Spleen (tissue), 11 donors: ENCODE data around the gene ZC3H6. TPM values are rescaled to one million over a fixed set of nuclear protein-coding genes. Genes with fewer than 3 reads are reported as not detected.

Source experiments
- DNase-seq: peaks from one replicate; pipeline ENCODE4 v3.0.0-alpha.2; 2020
- H3K27ac ChIP-seq, 8 donors: fragments of 200-600 bp; sonication (generic) in 7 of 8; 1 replicate in 4 of 8; 2 replicates in 4 of 8; pipeline versions ENCODE4 v1.5.0 to v1.8.0; 2016 to 2021; ENCODE audit warnings: inconsistent platforms in 4 of 8, mild to moderate bottlenecking in 4 of 8, moderate library complexity in 1 of 8
- H3K27me3 ChIP-seq, 7 donors: fragments of 200-600 bp; sonication (generic) in 6 of 7; replicated peaks in 1 of 7; 1 replicate in 4 of 7; 2 replicates in 3 of 7; pipeline versions ENCODE4 v1.5.0 to v1.8.0; 2016 to 2021; ENCODE audit warnings: inconsistent platforms in 3 of 7, mild to moderate bottlenecking in 1 of 7
- H3K36me3 ChIP-seq, 6 donors: fragments of 200-600 bp; sonication (generic) in 5 of 6; 1 replicate in 4 of 6; 2 replicates in 2 of 6; pipeline versions ENCODE4 v1.5.0 to v1.8.0; 2016 to 2021; ENCODE audit warnings: inconsistent platforms in 2 of 6
- H3K4me1 ChIP-seq, 6 donors: fragments of 200-600 bp; sonication (generic) in 5 of 6; 1 replicate in 3 of 6; 2 replicates in 3 of 6; pipeline versions ENCODE4 v1.5.0 to v1.8.0; 2016 to 2021; ENCODE audit warnings: inconsistent platforms in 3 of 6
- H3K4me3 ChIP-seq, 8 donors: fragments of 200-600 bp; sonication (generic) in 7 of 8; 1 replicate in 4 of 8; 2 replicates in 4 of 8; pipeline versions ENCODE4 v1.5.0 to v1.8.0; 2016 to 2021; ENCODE audit warnings: inconsistent platforms in 4 of 8, mild to moderate bottlenecking in 4 of 8, moderate library complexity in 2 of 8
- H3K9me3 ChIP-seq, 8 donors: fragments of 200-600 bp; sonication (generic) in 7 of 8; 1 replicate in 4 of 8; 2 replicates in 4 of 8; pipeline versions ENCODE4 v1.5.0 to v1.8.0; 2016 to 2021; ENCODE audit warnings: inconsistent platforms in 4 of 8
- POLR2A ChIP-seq, 3 donors: fragments of 450-650 bp; IDR thresholded peaks; one replicate each; pipeline ENCODE4 v1.5.1; 2017; ENCODE audit warnings: antibody characterized with exemption in 3 of 3, mild to moderate bottlenecking in 1 of 3
- POLR2AphosphoS5 ChIP-seq, 3 donors: sonication (generic); formaldehyde crosslinking; IDR thresholded peaks; one replicate each; pipeline ENCODE4 v1.5.1; 2017; ENCODE audit warnings: antibody characterized with exemption in 3 of 3
- WGBS, 5 donors: extraction: QIAGEN DNeasy Blood & Tissue Kit in 3 of 5; methylation state at CpG; one replicate each; pipeline versions ENCODE4 v1.1.5 to v1.1.7; 2013 to 2018; 5-methylcytosine and 5-hydroxymethylcytosine counted together
- intact Hi-C: fragments of 100-400 bp; cut with DNase I; formaldehyde crosslinking; loops from one replicate; pipeline ENCODE4 v1.15.0; 2023; ENCODE audit warnings: low total_unique reads
- polyA plus RNA-seq, 3 donors: library from polyadenylated mRNA; stranded (reverse); fragments of 200-250 nt; gene quantifications; one replicate each; pipeline ENCODE4 v1.2.1, GENCODE V29; 2013
- total RNA-seq, 7 donors: library from RNA; depleted of rRNA in 3 of 7; stranded (reverse); fragments of >200 nt in 3 of 7; fragmentation: NEBNext Ultra II Directional in 4 of 7; extraction: Animal tissue kit (Norgen Biotek cat#: 25700) in 4 of 7; gene quantifications; one replicate each; pipeline versions ENCODE4 v1.1.0 to v1.2.1, GENCODE V29; 2016 to 2021
- TF ChIP-seq, protein P1 (sequence below), 11 experiments: fragments of 200-600 bp in 7 of 11; fragments of 450-650 bp in 4 of 11; sonication (generic) in 4 of 11; IDR thresholded peaks in 8 of 11; conservative IDR thresholded peaks in 3 of 11; 1 replicate in 7 of 11; 2 replicates in 4 of 11; pipeline versions ENCODE4 v1.4.0 to v1.8.0; 2016 to 2021; ENCODE audit warnings: antibody characterized with exemption in 11 of 11, inconsistent platforms in 4 of 11, mild to moderate bottlenecking in 1 of 11
- donor health status: healthy with polysubstance abuse.
- donor health status: DM: no; HTN: no; CAD: no; lungs with moderate emphysema.
- donor health status: DM: no; HTN: no; CAD: no.
- donor health status: Bipolar disorder and iron deficiency.
- donor health status: healthy.
- donor health status: DM: no; HTN: no; CAD: no.
- donor health status: DM: yes; HTN: yes; CAD: no.

ZC3H6 gene
- total and polyA plus RNA-seq, 10 donors = 1.9 to 28.9 (median 14.7) TPM

DNA sequence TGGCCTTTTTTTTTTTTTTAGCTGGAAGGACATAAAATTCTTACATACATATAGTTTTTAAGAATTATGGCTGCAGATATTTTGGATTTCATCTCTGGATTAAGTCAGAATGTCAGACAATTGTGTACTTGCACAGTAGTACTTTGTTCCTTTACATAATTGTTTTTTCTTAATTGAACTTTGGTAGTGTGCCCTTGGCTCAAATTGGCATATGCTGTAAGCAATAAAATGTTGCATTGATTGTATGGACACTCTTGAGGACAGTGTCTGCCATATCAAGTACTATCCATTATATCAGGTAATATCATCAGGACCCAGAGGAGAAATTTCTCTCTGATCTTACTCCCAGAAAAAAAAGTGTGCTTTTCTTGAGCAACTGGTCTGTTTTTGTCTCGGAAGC lies 15.3 kb downstream of the ZC3H6 start:
- H3K9me3 ChIP-seq = no peaks in the 10 kb centered on the region
- H3K36me3 ChIP-seq = no peaks in the 10 kb centered on the region
- intact Hi-C loops = no loop called here
- WGBS, 5 donors = 42 to 95% (median 67%) methylated on average over 1 of the region's 1 CpG
- TF ChIP-seq, protein P1, sequence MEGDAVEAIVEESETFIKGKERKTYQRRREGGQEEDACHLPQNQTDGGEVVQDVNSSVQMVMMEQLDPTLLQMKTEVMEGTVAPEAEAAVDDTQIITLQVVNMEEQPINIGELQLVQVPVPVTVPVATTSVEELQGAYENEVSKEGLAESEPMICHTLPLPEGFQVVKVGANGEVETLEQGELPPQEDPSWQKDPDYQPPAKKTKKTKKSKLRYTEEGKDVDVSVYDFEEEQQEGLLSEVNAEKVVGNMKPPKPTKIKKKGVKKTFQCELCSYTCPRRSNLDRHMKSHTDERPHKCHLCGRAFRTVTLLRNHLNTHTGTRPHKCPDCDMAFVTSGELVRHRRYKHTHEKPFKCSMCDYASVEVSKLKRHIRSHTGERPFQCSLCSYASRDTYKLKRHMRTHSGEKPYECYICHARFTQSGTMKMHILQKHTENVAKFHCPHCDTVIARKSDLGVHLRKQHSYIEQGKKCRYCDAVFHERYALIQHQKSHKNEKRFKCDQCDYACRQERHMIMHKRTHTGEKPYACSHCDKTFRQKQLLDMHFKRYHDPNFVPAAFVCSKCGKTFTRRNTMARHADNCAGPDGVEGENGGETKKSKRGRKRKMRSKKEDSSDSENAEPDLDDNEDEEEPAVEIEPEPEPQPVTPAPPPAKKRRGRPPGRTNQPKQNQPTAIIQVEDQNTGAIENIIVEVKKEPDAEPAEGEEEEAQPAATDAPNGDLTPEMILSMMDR (IDR thresholded peaks at IDR 0.05 in 8 of 11, conservative IDR thresholded peaks at IDR 0.05 in 3 of 11) = no peak
- no peak for TF ChIP-seq POLR2AphosphoS5 (IDR thresholded peaks at IDR 0.05)
- no peaks in the 10 kb centered on the region for H3K27me3 ChIP-seq
- no peaks in the 10 kb centered on the region for H3K4me1 ChIP-seq
- DNase-seq = no peak
- H3K4me3 ChIP-seq = no peak overlapping the region
- no peak overlapping the region for H3K27ac ChIP-seq

DNA sequence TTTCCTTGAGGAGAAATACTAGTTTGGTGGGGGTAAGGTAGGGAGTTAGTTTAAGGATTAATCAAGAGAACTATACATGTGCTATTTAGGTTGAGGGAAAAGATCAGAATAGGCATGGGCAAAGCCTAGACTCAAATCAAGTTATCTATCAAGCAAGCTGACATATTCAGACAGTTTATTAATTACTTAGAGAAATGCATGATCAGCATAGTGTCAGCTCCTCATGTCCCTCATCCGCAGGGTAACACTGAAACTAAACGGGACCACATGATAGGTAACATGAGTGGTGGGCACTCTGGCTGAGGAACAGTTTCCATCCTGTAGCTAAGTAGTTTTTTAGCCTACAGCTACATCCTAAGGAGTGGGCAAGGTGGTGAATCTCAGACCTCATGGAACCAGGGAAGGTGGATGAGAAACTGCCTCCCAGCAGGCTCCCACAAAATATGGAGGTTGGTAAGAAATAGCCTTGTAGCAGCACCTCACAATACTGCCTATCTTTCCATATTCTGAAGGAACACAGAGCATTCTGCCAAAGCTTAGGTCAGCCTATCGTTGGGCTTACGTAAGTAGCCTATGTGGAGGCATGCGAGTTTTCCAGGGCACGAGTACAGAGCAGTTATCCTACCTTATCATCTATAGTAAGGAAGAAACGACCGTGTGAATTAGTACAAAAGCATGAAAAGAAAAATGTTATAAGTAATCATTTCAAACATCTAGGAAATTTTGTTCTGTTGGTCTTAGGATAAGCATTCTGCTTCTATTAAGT lies 18.4 kb downstream of the ZC3H6 start:
- H3K27me3 ChIP-seq = no peaks in the 10 kb centered on the region
- H3K4me1 ChIP-seq = no peaks in the 10 kb centered on the region
- DNase-seq = no peak
- no peak overlapping the region for H3K27ac ChIP-seq
- H3K36me3 ChIP-seq = no peaks in the 10 kb centered on the region
- intact Hi-C loops = no loop called here
- no peaks in the 10 kb centered on the region for H3K9me3 ChIP-seq
- no peak overlapping the region for H3K4me3 ChIP-seq
- TF ChIP-seq, protein P1 (IDR thresholded peaks at IDR 0.05 in 8 of 11, conservative IDR thresholded peaks at IDR 0.05 in 3 of 11) = no peak
- TF ChIP-seq POLR2AphosphoS5 (IDR thresholded peaks at IDR 0.05) = no peak
- no peak for TF ChIP-seq POLR2A (IDR thresholded peaks at IDR 0.05)
- 93 to 97% (median 94%) methylated on average over 8 of the region's 8 CpGs for WGBS, 5 donors

DNA sequence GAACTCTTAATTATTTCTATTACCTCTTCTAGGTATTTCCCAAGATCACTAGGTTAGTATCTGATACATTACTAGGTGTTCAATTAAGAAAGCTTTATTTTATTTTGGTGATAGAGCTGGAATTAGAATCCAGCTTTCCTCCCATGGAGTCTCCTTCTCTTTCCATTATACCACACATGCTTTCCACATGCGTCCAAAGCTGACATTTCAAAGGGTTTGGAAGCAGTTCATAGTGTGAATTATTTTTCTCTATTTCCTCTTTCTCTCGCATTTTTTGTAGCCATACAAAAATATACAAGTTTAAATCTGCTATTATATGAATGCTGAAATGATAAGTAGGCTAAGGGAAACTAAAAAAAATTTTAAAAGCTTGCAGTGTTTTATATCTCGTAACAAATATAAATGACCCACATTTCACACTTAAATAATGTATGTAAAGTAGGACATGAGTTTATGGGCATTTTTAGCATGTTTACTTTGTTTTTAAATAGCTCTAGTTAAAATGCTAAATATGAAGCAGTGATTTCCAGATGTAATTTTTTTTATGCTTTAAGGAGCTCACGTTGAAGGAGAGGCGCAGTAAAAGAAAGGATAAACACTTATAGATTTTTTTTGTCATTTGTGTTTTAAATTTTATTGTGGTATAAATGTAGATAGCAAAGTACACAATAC lies 20.1 kb downstream of the ZC3H6 start:
- no peak for DNase-seq
- 74 to 86% (median 83%) methylated on average over 5 of the region's 5 CpGs for WGBS, 5 donors

DNA sequence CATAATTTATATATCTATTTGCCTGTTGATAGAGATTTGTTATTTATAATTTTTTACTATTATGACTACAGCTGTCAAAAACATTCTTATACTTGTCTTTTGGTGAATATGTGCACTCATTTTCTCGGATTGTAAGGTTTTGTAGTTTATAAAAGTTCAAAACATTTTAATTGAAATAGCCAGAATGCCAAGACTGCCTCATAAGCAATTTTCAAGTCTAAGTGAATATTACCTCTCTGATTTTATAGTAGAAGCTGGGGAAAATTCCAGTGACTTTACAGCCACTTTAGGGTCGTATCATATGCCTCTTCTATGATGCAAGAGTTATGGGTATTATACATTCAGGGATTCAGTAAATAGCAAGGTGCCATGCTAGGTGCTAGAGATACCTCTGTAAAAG lies 21.0 kb downstream of the ZC3H6 start:
- intact Hi-C loops = no loop called here
- H3K4me3 ChIP-seq = no peak overlapping the region
- no peak for DNase-seq
- peaks cover 0 to 16% (median 3%) of the 10 kb centered on the region in 6 donors for H3K36me3 ChIP-seq
- TF ChIP-seq POLR2A (IDR thresholded peaks at IDR 0.05) (no peak), POLR2AphosphoS5 (IDR thresholded peaks at IDR 0.05) (no peak)
- TF ChIP-seq, protein P1 (IDR thresholded peaks at IDR 0.05 in 8 of 11, conservative IDR thresholded peaks at IDR 0.05 in 3 of 11) = no peak
- H3K4me1 ChIP-seq = no peaks in the 10 kb centered on the region
- H3K9me3 ChIP-seq = no peaks in the 10 kb centered on the region
- no peak overlapping the region for H3K27ac ChIP-seq
- no peaks in the 10 kb centered on the region for H3K27me3 ChIP-seq
- 80 to 90% (median 83%) methylated on average over 2 of the region's 2 CpGs for WGBS, 5 donors

More for the DNA sequence above, 20.1 kb downstream of the ZC3H6 start:
- no peak overlapping the region for H3K4me3 ChIP-seq
- H3K36me3 ChIP-seq = peaks cover 0 to 7% (median 0%) of the 10 kb centered on the region in 6 donors
- intact Hi-C loops = no loop called here
- no peak for TF ChIP-seq POLR2A (IDR thresholded peaks at IDR 0.05)
- no peak for TF ChIP-seq POLR2AphosphoS5 (IDR thresholded peaks at IDR 0.05)
- TF ChIP-seq, protein P1 (IDR thresholded peaks at IDR 0.05 in 8 of 11, conservative IDR thresholded peaks at IDR 0.05 in 3 of 11) = no peak
- H3K27ac ChIP-seq = no peak overlapping the region
- no peaks in the 10 kb centered on the region for H3K4me1 ChIP-seq
- no peaks in the 10 kb centered on the region for H3K27me3 ChIP-seq
- H3K9me3 ChIP-seq = no peaks in the 10 kb centered on the region
